ENCODE results near the gene CHAT. TPM values are rescaled to one million over a fixed set of nuclear protein-coding genes. Genes with fewer than 3 reads are reported as not detected.

The CHAT gene
- total RNA-seq, 2 donors from 2014 or later = 0.26 TPM; not detected in 1

- Histone ChIP-seq H3K4me3 (no peak overlapping the region), H3K27ac (no peak overlapping the region), H3K36me3 (replicated peaks in 1 of 2; ENCODE audit: insufficient read depth in 1 of 2, low read depth in 2 of 2) (no peaks in the 10 kb centered on the region), H3K27me3 (peaks cover 0 to 26% of the 10 kb centered on the region in 2 donors), H3K9me3 (no peaks in the 10 kb centered on the region), H3K4me1 (peaks cover 23% of the 10 kb centered on the region)
- DNase-seq (peak; percentile 38 to 65 (median 56)), ATAC-seq (no peak)
- WGBS, 2 donors = 1 to 2% methylated on average over 17 to 22 of the region's 22 CpGs
- intact Hi-C loops (cut with DNase I) = no loop called here
- TF ChIP-seq POLR2A (IDR thresholded peaks at IDR 0.05) (no peak), CTCF (IDR thresholded peaks at IDR 0.05) (no peak)
Measured at GRCh38 chr10:49606981-49607535, 6.8 kb upstream of the CHAT start.

- no peak for ATAC-seq
- peaks cover 0 to 36% of the 10 kb centered on the region in 2 donors for H3K27me3 ChIP-seq
- 10 to 15% methylated on average over 11 to 14 of the region's 14 CpGs for WGBS, 2 donors
Measured at GRCh38 chr10:49608166-49609005, 5.5 kb upstream of the CHAT start.

GRCh38 chr10:49609006-49609282 is 4.9 kb upstream of the CHAT start:
- H3K4me1 ChIP-seq = peaks cover 30% of the 10 kb centered on the region
- no peak overlapping the region for H3K27ac ChIP-seq
- DNase-seq = no peak
- ATAC-seq = no peak
- no peaks in the 10 kb centered on the region for H3K36me3 ChIP-seq (replicated peaks in 1 of 2; ENCODE audit: insufficient read depth in 1 of 2, low read depth in 2 of 2)
- no peak overlapping the region for H3K4me3 ChIP-seq
- H3K27me3 ChIP-seq = peaks cover 0 to 40% of the 10 kb centered on the region in 2 donors
- H3K9me3 ChIP-seq = no peaks in the 10 kb centered on the region
- intact Hi-C loops (cut with DNase I) = no loop called here
- TF ChIP-seq POLR2A (IDR thresholded peaks at IDR 0.05) (no peak), CTCF (IDR thresholded peaks at IDR 0.05) (no peak)
- 3% methylated on average over 19 of the region's 19 CpGs; no CpG with 5 or more reads in 1 of the 2 donors for WGBS, 2 donors

More at GRCh38 chr10:49608166-49609005, 5.5 kb upstream of the CHAT start:
- intact Hi-C loops (cut with DNase I) = no loop called here
- Histone ChIP-seq H3K36me3 (replicated peaks in 1 of 2; ENCODE audit: insufficient read depth in 1 of 2, low read depth in 2 of 2) (no peaks in the 10 kb centered on the region), H3K4me1 (peaks cover 30% of the 10 kb centered on the region), H3K9me3 (no peaks in the 10 kb centered on the region), H3K4me3 (no peak overlapping the region), H3K27ac (no peak overlapping the region)
- DNase-seq = no peak
- no peak for TF ChIP-seq POLR2A (IDR thresholded peaks at IDR 0.05)
- no peak for TF ChIP-seq CTCF (IDR thresholded peaks at IDR 0.05)

GRCh38 chr10:49609283-49610113 is 4.3 kb upstream of the CHAT start:
- Histone ChIP-seq H3K27ac (no peak overlapping the region), H3K27me3 (peaks cover 0 to 45% of the 10 kb centered on the region in 2 donors), H3K36me3 (replicated peaks in 1 of 2; ENCODE audit: insufficient read depth in 1 of 2, low read depth in 2 of 2) (no peaks in the 10 kb centered on the region), H3K4me3 (no peak overlapping the region), H3K9me3 (no peaks in the 10 kb centered on the region), H3K4me1 (peaks cover 35% of the 10 kb centered on the region)
- ATAC-seq = no peak
- WGBS, 2 donors = 1 to 5% methylated on average over 17 to 62 of the region's 62 CpGs
- DNase-seq = no peak
- intact Hi-C loops (cut with DNase I) = no loop called here
- TF ChIP-seq POLR2A (IDR thresholded peaks at IDR 0.05) (no peak), CTCF (IDR thresholded peaks at IDR 0.05) (no peak)

Data from body of pancreas (tissue), 4 donors.